H7 (cell line): Measurements from ENCODE around the gene GNPDA2. TPM values are rescaled to one million over a fixed set of nuclear protein-coding genes. Genes with fewer than 3 reads are reported as not detected.
"Not testable (repeated sequence)": the region's sequence is repeated elsewhere in the genome, so short reads cannot be mapped to it uniquely, and the experiment has no call there.

Source experiments
- DNase-seq: peaks from one replicate; pipeline ENCODE4 v3.0.0; 2012
- H3K27me3 ChIP-seq: 2 replicates; pipeline ENCODE4 v1.6.0; 2011; ENCODE audit warnings: mild to moderate bottlenecking, low read length; ENCODE audit not compliant: control insufficient read depth, insufficient read depth
- H3K36me3 ChIP-seq: replicated peaks from 2 replicates; pipeline ENCODE4 v1.5.1; 2011; ENCODE audit warnings: low read length; ENCODE audit not compliant: control insufficient read depth, insufficient read depth
- H3K4me3 ChIP-seq: 2 replicates; pipeline ENCODE4 v1.5.1; 2011; ENCODE audit warnings: low read depth, mild to moderate bottlenecking, control low read depth, low read length, moderate library complexity; ENCODE audit not compliant: insufficient read depth
- total RNA-seq: library from RNA; depleted of rRNA; stranded (reverse); fragments of >200 nt; shearing (Covaris generic); gene quantifications from 2 replicates; pipeline ENCODE4 v1.2.3, GENCODE V29; 2014; rRNA removed

Gene GNPDA2
- total RNA-seq = 6.4 and 7.7 TPM in 2 replicates

DNA sequence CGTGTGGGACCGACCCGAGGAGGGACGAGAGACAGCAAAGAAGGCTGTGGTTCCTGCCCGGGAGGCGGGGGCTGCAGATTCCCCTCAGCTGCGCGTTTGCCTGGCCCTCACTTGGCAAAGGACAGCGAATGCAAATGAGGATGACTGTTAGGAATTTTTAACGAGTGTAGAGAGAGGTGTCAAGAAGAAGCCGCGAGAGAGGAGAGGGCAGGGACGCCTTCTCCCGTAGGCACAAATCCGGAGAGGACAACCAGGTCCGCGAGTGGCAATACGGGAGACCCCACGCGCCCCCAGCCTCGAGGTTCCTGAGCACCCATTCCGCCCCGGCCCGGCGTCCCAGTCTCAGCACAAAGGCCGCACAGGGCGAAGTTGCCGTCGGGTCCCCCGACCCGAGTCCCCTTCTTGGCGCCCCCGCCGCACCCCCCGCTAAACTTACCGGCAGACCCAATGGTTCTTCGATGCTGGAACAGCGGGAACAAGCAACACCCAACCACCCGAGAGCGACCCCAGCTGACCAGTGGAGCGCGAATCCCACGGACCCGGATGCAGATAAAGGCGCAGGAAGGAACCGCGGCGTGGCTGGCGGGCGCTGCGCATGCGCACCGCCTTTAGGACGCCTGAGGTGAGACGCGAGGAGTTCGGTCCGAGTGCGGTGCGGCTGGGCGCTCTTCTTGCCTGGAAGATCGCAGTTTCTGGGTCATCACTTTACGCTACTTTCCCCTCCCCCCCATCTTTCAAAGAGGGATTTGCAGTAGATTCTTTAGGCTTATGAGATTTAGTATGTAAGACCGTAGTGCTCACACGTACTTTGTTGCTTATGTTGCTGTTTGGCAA lies at the start of gene GNPDA2:
GNPDA2 (minus strand) TSS at position 519 of the 834 bp plus-strand sequence. CDS start 4,349 bp downstream, outside the sequence.
- peaks cover 2% of the 10 kb centered on the region; the same call in 1 of the 2 replicates for H3K27me3 ChIP-seq
- peak within 1 kb of the TSS; percentile 82 for H3K4me3 ChIP-seq
- DNase-seq = peak; percentile 85
- H3K36me3 ChIP-seq = no peaks in the 10 kb centered on the region

DNA sequence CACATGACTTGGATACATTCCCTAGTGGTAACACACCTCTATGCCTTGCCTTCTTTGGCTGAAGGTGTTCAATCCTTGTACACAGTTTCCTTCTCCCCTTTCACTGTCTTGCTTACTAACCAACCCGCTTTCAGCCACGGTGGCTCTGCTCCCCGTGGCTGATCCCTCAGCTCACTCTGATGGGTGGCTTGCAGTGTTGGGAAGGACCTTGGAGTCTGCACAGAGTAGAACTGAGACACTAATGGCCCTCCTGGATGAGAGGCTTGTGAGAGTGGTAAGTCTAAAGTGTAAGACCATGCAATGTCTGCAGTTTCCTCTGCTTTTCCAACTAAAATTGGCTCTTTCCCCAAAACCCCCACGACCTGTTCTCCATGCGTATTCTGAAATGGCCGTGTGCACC lies 46.0 kb upstream of the GNPDA2 start:
- H3K36me3 ChIP-seq = no peaks in the 10 kb centered on the region
- no peak for DNase-seq
- no peaks in the 10 kb centered on the region for H3K27me3 ChIP-seq
- no peak overlapping the region for H3K4me3 ChIP-seq

DNA sequence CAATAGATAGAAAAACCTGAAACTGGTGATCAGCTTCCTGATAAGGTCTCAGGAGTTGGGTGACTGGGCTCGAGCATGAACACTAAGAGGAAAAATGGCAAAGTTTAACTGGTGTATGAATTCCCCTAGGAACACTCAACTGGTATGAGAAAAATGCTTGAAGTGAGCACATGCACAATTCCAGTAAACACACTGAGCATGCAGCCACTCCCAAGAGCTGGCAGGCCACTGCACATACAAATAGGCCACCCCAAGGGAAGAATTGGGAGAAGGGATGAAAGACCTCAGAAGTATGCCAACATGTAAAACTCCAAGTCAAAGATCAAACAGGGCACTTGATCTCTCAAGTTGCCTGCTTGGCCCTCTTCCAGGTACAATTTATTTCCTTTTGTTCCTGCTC lies 45.4 kb upstream of the GNPDA2 start:
- Histone ChIP-seq H3K27me3 (no peaks in the 10 kb centered on the region), H3K4me3 (no peak overlapping the region), H3K36me3 (no peaks in the 10 kb centered on the region)
- DNase-seq = no peak

DNA sequence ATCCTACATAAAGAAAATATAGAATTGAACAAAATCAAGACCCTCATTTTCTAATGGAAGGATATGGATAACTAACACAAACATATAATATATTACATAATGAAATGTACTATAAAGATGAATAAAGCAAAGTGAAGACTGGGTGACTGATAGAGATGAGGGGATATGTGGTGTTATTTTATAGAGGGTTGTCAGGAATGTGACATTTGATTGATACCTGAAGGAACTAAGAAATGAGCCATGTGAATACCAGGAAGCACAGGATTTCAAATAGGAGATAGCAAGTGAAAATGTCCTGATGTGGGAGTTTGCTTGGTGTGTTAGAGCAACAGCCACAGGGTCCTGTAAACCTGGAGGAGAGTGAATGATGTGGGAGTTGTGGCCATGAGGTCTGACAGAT lies 40.1 kb upstream of the GNPDA2 start:
- Histone ChIP-seq H3K4me3 (no peak overlapping the region), H3K36me3 (no peaks in the 10 kb centered on the region), H3K27me3 (no peaks in the 10 kb centered on the region)
- no peak for DNase-seq

DNA sequence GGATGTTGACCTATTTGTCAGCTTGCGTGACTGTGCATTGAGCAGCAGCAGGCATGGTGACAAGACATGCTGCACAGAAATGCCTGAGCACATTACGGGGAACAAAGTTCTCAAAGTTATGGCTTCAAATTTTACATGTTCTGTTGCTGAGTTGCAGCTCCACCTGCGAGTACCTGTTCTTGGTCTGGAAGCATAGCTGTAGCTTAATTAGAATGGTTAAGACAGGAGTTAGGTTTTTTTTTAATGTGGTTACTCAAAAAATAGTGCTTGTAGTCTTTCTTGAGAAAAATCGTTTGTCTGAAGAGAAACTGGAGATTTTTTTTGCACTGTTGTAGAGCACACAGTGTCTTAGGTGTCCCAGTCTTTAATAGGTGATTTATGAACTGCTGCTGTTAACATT lies 38.8 kb upstream of the GNPDA2 start:
- Histone ChIP-seq H3K4me3 (no peak overlapping the region), H3K27me3 (no peaks in the 10 kb centered on the region), H3K36me3 (no peaks in the 10 kb centered on the region)
- DNase-seq = no peak

DNA sequence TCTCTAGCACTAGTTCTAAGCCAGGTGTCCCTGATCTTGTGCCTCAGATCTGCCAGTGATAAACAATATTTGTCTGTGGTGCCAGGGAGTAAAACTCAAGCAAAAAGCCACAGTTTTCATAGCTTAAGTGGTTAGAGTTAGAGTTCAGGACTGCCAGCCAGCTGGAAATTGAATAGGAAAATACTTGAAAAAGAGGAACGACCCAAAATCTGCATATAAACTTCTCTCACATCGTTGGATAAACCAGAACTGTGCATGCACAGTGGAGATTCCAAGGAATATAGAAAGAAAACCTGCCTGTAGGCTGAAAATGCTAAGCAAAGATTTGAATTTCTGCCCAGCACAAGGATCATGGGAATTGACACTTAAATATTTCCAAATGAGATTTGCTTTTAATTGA lies 35.0 kb upstream of the GNPDA2 start:
- Histone ChIP-seq H3K27me3 (no peaks in the 10 kb centered on the region), H3K4me3 (no peak overlapping the region), H3K36me3 (no peaks in the 10 kb centered on the region)
- DNase-seq = no peak

DNA sequence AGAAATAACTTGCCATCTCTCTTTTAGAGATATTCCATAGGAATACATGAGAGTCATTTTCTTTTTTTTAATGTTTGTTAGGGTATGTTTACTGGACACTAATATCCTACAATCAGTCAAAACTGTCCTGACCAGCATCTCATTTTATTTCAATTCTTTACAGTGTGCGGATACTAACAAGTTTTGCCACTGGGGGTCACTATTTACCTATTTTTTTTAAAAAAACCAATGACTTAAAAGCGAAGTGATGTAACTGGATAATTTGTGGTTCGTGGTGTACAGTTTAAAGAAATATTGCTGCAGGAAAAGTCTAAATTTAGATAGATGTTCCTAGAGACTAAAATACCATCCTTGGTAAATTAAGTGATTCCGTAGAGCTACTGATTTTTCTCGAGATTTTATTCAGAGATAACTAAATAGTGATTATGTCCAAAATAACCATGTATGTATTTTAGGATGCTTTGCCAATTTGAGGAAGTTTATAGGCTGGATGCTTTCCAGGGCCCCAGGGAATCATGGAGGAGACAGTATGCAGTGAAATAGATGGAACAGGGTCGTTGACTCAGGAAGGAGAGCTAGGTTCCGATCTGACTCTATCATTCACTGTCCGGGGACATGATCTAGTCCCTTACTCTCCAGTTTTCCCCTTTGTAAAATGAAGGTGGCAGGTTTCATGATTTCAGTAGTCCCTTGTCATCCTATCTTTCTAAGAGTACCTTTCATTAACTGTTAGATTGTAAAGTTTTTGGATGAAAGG lies 34.0 kb upstream of the GNPDA2 start:
- H3K36me3 ChIP-seq = no peaks in the 10 kb centered on the region
- H3K4me3 ChIP-seq = no peak overlapping the region
- H3K27me3 ChIP-seq = no peaks in the 10 kb centered on the region
- DNase-seq = peak; percentile 4

GRCh38 chr4:44756559-44756958 lies 30.2 kb upstream of the GNPDA2 start:
- no peaks in the 10 kb centered on the region for H3K27me3 ChIP-seq
- no peaks in the 10 kb centered on the region for H3K36me3 ChIP-seq
- no peak overlapping the region for H3K4me3 ChIP-seq
- no peak for DNase-seq

- no peaks in the 10 kb centered on the region for H3K27me3 ChIP-seq
- no peak overlapping the region for H3K4me3 ChIP-seq
- no peaks in the 10 kb centered on the region for H3K36me3 ChIP-seq
- no peak for DNase-seq
Measured at GRCh38 chr4:44740201-44740600, 13.8 kb upstream of the GNPDA2 start.

DNA sequence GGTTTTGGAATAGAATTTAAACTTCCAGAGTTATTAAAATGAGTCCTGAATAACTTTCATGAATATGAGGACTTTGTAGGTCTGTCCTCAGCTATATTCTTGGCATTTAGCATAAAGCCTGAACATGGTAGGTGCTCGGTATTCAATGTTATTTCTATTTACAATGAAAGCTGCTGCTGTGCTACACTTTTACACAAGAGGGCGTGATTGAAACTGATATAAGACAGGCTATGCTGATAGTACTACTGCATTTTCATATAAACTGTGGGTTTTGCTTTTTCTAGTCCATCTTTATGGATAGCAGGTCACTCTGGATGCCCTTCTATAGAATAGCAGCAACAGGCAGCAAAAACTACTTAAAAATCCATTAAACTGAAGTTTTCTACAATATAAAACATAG lies 12.3 kb upstream of the GNPDA2 start:
- DNase-seq = no peak
- H3K27me3 ChIP-seq = no peaks in the 10 kb centered on the region
- H3K36me3 ChIP-seq = no peaks in the 10 kb centered on the region
- no peak overlapping the region for H3K4me3 ChIP-seq

DNA sequence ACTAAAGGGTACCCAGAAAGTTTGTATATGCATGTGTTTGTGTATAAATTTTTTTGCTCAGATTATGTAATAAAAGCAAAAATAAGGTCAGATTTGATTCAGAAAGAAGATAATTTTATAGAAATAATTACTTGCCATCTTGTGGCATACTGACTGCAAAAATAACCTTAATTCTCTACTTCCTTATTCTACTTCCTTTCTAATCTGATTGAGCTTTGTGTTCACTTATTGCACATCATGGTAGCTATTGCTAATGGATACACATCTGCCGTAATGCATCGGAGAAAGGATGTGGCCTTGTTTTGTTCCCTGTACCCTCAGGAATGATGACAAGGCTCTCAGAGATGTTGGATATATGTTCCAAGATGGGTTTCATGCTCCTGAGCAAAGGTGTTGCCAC lies 10.5 kb upstream of the GNPDA2 start:
- no peak for DNase-seq
- H3K36me3 ChIP-seq = no peaks in the 10 kb centered on the region

GRCh38 chr4:44728694-44729093 lies 2.3 kb upstream of the GNPDA2 start:
- H3K27me3 ChIP-seq, H3K4me3 ChIP-seq, H3K36me3 ChIP-seq, DNase-seq: not testable (repeated sequence)

More for the DNA sequence above, 10.5 kb upstream of the GNPDA2 start:
- Histone ChIP-seq H3K4me3 (no peak overlapping the region), H3K27me3 (no peaks in the 10 kb centered on the region)

GRCh38 chr4:44727471-44727870 lies 1.1 kb upstream of the GNPDA2 start:
- no peaks in the 10 kb centered on the region for H3K36me3 ChIP-seq
- H3K27me3 ChIP-seq = peaks cover 2% of the 10 kb centered on the region; the same call in 1 of the 2 replicates
- DNase-seq = no peak
- H3K4me3 ChIP-seq = no peak overlapping the region

DNA sequence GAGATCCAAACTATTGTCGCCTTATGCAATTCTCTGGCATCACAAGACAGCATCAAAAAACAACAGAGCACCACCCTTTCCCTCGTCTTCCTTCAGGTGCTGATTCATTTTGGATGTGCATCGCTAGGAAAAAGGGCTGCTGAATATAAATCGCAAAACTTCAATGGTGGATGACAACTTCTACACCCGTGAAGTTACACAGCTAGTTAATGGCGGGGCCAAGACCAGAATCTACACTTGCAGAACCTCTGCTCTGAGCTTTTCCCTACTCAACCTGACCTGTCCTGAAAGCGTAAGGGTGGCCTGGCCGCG lies 674 bp downstream of the GNPDA2 start:
- peaks cover 2% of the 10 kb centered on the region; the same call in 1 of the 2 replicates for H3K27me3 ChIP-seq
- DNase-seq = no peak
- no peaks in the 10 kb centered on the region for H3K36me3 ChIP-seq
- H3K4me3 ChIP-seq = peak overlapping the region; percentile 82

DNA sequence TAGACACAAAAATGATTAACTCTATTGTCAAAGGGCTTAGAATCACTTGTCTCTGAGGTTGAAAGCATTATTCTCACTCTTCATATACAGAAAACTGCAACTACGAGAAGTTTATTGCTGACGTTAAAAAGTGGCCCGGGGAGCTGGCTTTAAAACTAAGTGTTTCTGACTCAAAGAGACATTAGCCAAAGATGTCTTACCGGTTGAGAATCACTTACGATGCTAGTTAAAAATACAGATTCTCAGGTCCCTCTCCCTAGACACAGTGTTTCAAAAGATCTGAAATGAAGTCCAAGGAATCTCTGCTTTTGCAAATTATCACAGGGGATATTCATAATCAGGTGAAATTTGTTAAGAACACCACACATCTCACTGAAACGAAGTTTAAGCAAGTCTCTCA lies 1.2 kb downstream of the GNPDA2 start:
- no peak for DNase-seq
- no peaks in the 10 kb centered on the region for H3K36me3 ChIP-seq
- H3K4me3 ChIP-seq = peak overlapping the region; percentile 82; the same call in 1 of the 2 replicates
- peaks cover 2% of the 10 kb centered on the region; the same call in 1 of the 2 replicates for H3K27me3 ChIP-seq
